OCI-LY1 (cell line): ENCODE data around the gene APH1B.
A peak's percentile ranks its signal among the peaks of the same experiment; 100 is the strongest.

ENCODE experiments used
- H2AFZ ChIP-seq: fragments of 200-600 bp; sonication (generic), shearing (Covaris generic); 2 replicates; pipeline ENCODE4 v1.6.0; 2014; ENCODE audit warnings: antibody characterized with exemption, mild to moderate bottlenecking, low read length
- H3F3A ChIP-seq: fragments of 200-600 bp; sonication (generic), shearing (Covaris generic); 2 replicates; pipeline ENCODE4 v1.6.0; 2014; ENCODE audit warnings: mild to moderate bottlenecking, antibody characterized with exemption, low read length, moderate library complexity; ENCODE audit not compliant: insufficient read depth
- H3K27ac ChIP-seq: fragments of 200-600 bp; sonication (generic); 2 replicates; pipeline ENCODE4 v1.5.1; 2014; ENCODE audit warnings: low read length, mixed run types, mild to moderate bottlenecking, low read depth; ENCODE audit not compliant: poor library complexity, severe bottlenecking
- H3K27me3 ChIP-seq: fragments of 200-600 bp; sonication (generic); 2 replicates; pipeline ENCODE4 v1.6.0; 2014; ENCODE audit warnings: antibody characterized with exemption, mild to moderate bottlenecking, low read length, moderate library complexity; ENCODE audit not compliant: insufficient read depth
- H3K36me3 ChIP-seq: fragments of 200-600 bp; sonication (generic); 2 replicates; pipeline ENCODE4 v1.6.1; 2014; ENCODE audit warnings: mild to moderate bottlenecking, antibody characterized with exemption, low read length, moderate library complexity, mixed read lengths; ENCODE audit not compliant: insufficient read depth
- H3K4me1 ChIP-seq: fragments of 200-600 bp; sonication (generic); 2 replicates; pipeline ENCODE4 v1.5.1; 2014; ENCODE audit warnings: mild to moderate bottlenecking, low read length, moderate library complexity; ENCODE audit not compliant: insufficient read depth, severe bottlenecking
- H3K4me2 ChIP-seq: fragments of 200-600 bp; sonication (generic), shearing (Covaris generic); 2 replicates; pipeline ENCODE4 v1.6.1; 2014; ENCODE audit warnings: low read length
- H3K4me3 ChIP-seq: fragments of 200-600 bp; sonication (generic); 2 replicates; pipeline ENCODE4 v1.5.1; 2014; ENCODE audit warnings: low read length, low read depth, mild to moderate bottlenecking, mixed read lengths; ENCODE audit not compliant: poor library complexity, severe bottlenecking
- H3K79me2 ChIP-seq: fragments of 200-600 bp; shearing (Covaris generic); 2 replicates; pipeline ENCODE4 v1.6.1; 2016; ENCODE audit warnings: mixed run types, low read length, mixed read lengths; ENCODE audit not compliant: insufficient read depth
- H3K9ac ChIP-seq: fragments of 200-600 bp; sonication (generic), shearing (Covaris generic); 2 replicates; pipeline ENCODE4 v1.6.1; 2014; ENCODE audit warnings: mild to moderate bottlenecking, low read length, mixed read lengths
- H3K9me2 ChIP-seq: fragments of 200-600 bp; sonication (generic), shearing (Covaris generic); 2 replicates; pipeline ENCODE4 v1.6.1; 2014; ENCODE audit warnings: low read depth, mild to moderate bottlenecking, low read length, mixed read lengths
- H3K9me3 ChIP-seq: fragments of 200-600 bp; shearing (Covaris generic); 2 replicates; pipeline ENCODE4 v1.6.1; 2014; ENCODE audit warnings: low read length, mixed read lengths
- H4K20me1 ChIP-seq: fragments of 200-600 bp; sonication (generic), shearing (Covaris generic); 2 replicates; pipeline ENCODE4 v1.6.0; 2016; ENCODE audit warnings: mild to moderate bottlenecking, low read length; ENCODE audit not compliant: insufficient read depth
- CTCF ChIP-seq: fragments of 200-600 bp; sonication (generic), shearing (Covaris generic); IDR thresholded peaks from 2 replicates; pipeline ENCODE4 v1.5.1; 2017; ENCODE audit warnings: mild to moderate bottlenecking, antibody characterized with exemption, low read length, moderate library complexity, mixed read lengths
- EZH2 ChIP-seq: fragments of 200-600 bp; sonication (generic), shearing (Covaris generic); IDR thresholded peaks from 2 replicates; pipeline ENCODE4 v1.8.0; 2017; ENCODE audit warnings: borderline replicate concordance, mixed run types, mild to moderate bottlenecking, antibody characterized with exemption, low read length, moderate library complexity, mixed read lengths

Gene APH1B

DNA sequence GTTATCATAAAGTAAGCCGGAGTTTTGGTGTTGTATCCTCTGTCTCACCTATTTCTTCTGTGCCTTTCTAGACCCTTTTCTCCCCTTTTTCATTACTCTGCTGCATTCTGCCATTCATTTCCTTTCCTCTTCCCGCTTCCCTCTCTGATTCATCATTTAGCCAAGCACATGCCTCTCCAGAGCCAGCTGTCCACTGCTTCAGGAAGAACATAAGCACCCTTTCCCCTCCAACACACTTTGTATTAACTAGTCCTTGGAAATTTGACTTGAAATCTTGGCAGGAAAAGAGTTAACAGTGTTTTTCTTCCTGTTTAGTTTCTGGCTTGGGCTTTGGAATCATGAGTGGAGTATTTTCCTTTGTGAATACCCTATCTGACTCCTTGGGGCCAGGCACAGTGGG lies 9.7 kb downstream of the APH1B start:
- TF ChIP-seq CTCF (no peak), EZH2 (no peak)
- Histone ChIP-seq H3K36me3 (peaks cover 14% of the 10 kb centered on the region), H3F3A (no peaks in the 10 kb centered on the region), H3K4me3 (no peak overlapping the region), H3K79me2 (no peaks in the 10 kb centered on the region), H4K20me1 (no peaks in the 10 kb centered on the region), H2AFZ (no peak overlapping the region), H3K9ac (no peak overlapping the region), H3K4me2 (no peak overlapping the region), H3K27me3 (no peaks in the 10 kb centered on the region), H3K27ac (no peak overlapping the region), H3K9me3 (no peaks in the 10 kb centered on the region), H3K9me2 (no peaks in the 10 kb centered on the region), H3K4me1 (peaks cover 8% of the 10 kb centered on the region)

DNA sequence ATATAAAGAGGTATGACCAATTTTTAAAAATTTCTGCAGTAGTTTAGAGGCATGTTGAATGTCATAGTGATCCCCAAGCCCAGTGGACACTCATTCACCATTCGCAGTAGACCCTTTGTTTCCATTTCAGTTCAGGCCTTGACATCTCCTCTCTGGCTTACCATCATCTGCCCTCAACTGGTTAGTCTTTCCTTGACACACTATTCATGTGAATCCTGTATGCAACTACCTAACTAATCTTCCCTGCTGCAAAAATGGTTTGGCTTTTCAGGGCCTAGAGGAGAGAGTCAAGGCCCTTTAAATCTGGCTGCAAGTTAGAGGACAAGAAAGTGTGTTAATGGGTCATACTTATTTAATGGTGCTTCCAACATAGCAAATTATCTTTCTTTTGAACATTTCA lies 10.9 kb downstream of the APH1B start:
- no peaks in the 10 kb centered on the region for H3K27me3 ChIP-seq
- no peak overlapping the region for H3K4me3 ChIP-seq
- peaks cover 7% of the 10 kb centered on the region for H3K4me1 ChIP-seq
- H3K4me2 ChIP-seq, result no peak overlapping the region
- H3K27ac ChIP-seq, result no peak overlapping the region
- H3K79me2 ChIP-seq, result no peaks in the 10 kb centered on the region
- no peaks in the 10 kb centered on the region for H4K20me1 ChIP-seq
- no peak overlapping the region for H2AFZ ChIP-seq
- no peaks in the 10 kb centered on the region for H3F3A ChIP-seq
- no peaks in the 10 kb centered on the region for H3K9me2 ChIP-seq
- no peaks in the 10 kb centered on the region for H3K9me3 ChIP-seq
- no peak for TF ChIP-seq EZH2
- TF ChIP-seq CTCF, result no peak
- peaks cover 14% of the 10 kb centered on the region for H3K36me3 ChIP-seq
- H3K9ac ChIP-seq, result no peak overlapping the region

GRCh38 chr15:63288778-63289378 lies 11.5 kb downstream of the APH1B start:
- Histone ChIP-seq H3K4me3 (no peak overlapping the region), H3K4me2 (no peak overlapping the region), H3K27me3 (no peaks in the 10 kb centered on the region), H3K9me2 (no peaks in the 10 kb centered on the region), H4K20me1 (no peaks in the 10 kb centered on the region), H3K9ac (no peak overlapping the region), H3K27ac (no peak overlapping the region), H3K79me2 (no peaks in the 10 kb centered on the region), H3K9me3 (no peaks in the 10 kb centered on the region), H2AFZ (no peak overlapping the region), H3K4me1 (peaks cover 7% of the 10 kb centered on the region), H3K36me3 (peaks cover 9% of the 10 kb centered on the region; the same call in 1 of the 2 replicates), H3F3A (no peaks in the 10 kb centered on the region)
- TF ChIP-seq CTCF, result peak; percentile 82
- no peak for TF ChIP-seq EZH2
